Measurements from ENCODE around the gene TAF8.
A peak's percentile ranks its signal among the peaks of the same experiment; 100 is the strongest.

Gene TAF8

DNA sequence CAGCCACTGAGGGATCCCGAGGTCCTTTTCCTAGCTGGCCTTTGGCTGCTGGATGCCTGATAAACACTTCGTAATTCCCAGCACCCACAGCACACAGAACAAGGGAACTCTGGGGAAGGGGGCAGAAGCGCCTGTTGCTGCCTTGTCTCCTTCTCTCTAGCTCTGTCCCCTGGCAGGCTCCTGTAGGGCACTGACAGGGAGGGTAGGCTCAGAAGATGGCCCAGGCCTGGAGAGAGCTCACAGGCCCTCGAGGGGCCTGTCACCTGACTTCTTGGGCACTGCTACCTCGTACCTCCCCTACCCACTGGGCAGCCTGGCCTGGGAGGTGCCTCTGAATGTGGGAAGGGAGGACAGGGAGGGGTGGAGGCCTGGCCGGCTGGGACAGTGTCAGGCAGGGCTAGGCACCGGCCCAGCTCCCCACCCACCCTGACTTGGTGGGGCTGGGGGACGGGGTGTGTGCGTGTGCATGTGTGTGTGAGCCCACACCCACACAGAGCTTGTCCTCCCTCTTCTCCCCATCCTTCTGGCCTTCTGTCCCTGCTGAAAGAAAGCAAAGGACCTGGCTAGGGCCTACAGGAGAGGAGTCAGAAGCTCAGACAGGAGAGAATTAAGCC is 74.0 kb downstream of the TAF8 start:
- no peak for DNase-seq (ENCODE audit: low read depth)

DNA sequence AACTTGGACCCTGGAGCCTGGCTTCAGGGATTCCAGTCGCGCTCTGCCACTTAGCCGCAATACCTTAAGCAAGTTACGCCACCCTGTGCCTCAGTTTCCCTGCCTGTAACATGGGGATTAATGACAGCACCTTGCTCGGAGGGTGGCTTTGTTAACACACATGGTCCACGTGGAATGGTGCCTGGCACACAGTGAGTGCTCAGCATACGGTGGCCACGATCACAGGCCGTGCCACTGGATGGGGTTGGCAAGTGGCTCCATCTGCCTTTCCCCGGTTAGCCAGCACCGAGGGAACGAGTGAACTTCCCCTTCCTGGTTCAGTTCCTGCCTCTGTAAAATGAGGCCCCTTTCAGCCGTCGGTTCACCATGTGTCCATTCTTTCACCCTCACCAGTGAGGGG is 74.9 kb downstream of the TAF8 start:
- DNase-seq (ENCODE audit: low read depth): no peak

DNA sequence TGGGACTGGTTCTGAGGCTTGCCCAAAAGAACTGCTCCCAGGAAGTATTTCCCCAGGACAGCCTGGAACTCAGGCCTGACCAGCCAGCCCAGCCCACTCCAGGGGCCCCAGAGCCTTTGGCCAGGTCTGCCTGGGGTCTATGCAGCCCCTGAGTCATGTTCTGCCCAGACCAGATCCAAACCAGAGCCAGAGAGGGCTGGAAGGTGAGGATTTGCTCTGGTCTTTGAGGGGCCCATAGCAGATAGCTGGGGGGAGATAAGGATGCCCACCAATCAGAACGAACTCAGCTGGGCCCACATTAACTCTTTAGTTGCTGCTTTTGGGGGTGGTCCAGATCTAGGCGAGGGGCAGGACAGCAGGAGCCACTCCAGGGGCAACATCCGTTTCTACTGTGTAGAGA is 75.3 kb downstream of the TAF8 start:
- DNase-seq (ENCODE audit: low read depth): no peak

DNA sequence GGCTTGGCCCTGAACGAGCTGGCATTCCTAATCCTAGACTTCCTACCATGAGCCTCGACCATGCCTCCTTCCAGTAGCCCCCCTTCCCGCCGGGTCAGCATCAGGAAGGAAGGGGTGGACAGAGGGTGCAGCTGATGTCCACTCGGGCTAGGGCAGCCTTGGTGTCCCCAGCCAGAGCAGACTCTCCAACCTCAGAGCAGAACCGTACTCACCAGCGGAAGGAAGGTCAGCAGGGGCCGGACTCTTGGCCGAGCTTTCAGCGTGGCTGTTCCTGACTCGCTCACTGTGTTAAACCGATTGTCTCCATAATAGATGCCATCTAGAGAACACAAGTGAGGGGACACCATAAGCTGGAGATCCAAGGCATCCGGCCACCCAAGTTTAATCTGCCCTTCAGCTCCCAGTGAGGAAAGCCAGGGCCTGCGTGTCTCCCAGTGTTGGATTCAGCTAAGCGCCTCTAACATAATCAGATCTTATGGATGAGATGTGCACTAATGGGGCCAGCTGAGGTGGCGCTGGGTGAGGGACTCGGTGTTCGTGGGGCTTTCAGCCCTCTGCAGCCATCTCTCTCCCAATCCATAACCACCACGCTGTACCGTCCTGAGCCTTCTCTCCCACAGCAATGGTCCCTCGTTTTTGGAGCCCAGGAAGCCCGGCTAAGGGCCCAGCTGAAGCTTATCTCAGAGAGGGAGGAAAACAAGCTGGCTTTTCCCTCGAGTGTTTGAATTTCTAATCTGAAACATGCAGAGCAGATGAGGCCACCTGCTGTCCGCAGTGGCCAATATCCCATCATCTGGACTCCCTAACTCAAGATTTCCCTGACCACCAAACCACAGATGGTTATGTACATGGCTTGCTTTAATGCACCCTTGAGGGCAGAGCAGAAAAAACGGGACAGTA is 78.4 kb downstream of the TAF8 start:
- DNase-seq (ENCODE audit: low read depth): no peak

DNA sequence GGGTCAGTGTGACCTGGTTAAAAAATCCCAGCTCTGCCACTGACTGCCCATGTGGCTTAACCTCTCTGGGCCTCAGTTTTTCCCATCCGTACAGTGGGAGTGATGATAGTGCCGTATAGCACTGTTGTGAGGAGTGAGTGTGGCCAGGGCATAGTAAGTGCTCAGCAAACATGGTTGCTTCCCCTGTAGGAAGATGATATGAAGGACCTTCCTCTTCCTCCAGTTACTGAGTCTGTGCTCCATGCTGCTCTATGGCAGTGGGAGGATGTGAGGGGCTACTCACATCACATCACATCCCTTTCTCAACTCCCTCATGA is 79.0 kb downstream of the TAF8 start:
- no peak for DNase-seq (ENCODE audit: low read depth)

DNA sequence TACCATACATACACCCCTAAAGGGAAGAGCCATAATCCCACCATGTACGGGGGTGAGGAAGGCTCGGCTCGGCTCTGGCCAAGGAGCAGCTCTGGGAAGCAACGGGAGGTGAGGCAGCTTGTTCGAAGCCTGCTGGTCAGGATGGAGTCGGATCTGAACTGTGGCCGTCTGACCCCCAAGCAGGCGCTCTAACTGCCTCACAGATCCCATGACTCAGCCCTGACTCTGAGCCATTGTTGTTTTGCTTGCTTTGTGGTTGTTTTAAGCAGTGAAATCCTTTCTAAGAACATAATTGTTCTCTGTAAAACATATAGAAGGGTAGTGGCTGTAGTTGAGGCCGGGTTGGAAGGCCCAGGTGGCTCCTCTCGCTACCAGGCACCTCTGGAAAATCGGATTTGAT is 81.2 kb downstream of the TAF8 start:
- no peak for DNase-seq (ENCODE audit: low read depth)

DNA sequence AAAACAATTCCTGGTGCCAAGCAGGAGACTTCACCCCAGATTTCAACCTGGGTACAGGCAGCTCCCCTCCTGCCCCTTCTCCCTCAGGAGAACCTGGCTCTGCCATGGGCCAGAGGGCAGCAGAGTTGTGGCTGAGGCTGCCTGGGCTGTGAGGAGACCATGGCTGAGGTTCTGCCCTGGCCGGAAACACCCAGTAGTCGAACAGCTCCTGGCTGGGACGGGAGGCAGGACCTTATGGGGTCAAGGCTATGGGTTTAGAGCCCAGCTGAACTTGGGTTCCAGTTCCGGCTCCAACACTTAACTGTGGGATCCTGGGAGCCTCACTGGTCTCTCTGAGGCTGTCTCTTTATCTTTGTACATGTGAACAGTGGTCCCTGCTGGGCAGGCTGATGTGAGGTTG is 83.6 kb downstream of the TAF8 start:
- no peak for DNase-seq (ENCODE audit: low read depth)

DNA sequence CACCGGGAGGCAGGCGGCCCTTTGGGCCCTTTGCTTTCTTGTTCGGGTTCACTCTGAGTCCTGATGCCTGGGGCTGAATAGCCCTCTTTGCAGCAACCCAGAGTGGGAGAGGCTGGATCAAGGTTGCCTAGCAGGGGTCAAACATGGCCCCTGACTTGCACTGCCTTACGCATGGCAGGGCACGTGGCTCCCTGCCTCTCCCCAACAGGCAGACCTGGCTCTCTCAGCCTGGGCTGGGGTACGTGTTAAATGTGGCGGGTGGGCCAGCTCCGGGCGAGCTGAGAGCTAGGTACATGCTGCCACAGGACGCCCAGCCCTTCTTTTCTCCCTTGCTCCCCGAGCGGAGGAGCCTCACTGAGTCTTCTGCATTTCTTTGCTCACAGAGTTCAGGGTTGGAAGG is 84.8 kb downstream of the TAF8 start:
- DNase-seq (ENCODE audit: low read depth): no peak

DNA sequence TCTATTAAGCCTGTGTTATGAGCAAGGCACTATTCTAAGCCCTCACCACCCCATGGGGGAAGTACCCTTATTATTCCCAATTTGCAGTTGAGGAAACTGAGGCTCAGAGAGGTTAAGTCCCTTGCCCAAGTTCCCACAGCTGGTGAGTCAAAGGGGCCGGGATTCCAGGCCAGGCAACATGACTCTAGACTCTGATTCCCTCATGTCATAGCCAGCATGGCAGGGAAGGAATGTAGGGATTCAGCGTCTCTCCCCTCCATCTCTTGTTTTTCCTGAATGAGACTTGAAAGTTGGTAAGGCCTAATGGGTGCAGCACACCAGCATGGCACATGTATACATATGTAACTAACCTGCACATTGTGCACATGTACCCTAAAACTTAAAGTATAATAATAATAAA is 85.4 kb downstream of the TAF8 start:
- no peak for DNase-seq (ENCODE audit: low read depth)

DNA sequence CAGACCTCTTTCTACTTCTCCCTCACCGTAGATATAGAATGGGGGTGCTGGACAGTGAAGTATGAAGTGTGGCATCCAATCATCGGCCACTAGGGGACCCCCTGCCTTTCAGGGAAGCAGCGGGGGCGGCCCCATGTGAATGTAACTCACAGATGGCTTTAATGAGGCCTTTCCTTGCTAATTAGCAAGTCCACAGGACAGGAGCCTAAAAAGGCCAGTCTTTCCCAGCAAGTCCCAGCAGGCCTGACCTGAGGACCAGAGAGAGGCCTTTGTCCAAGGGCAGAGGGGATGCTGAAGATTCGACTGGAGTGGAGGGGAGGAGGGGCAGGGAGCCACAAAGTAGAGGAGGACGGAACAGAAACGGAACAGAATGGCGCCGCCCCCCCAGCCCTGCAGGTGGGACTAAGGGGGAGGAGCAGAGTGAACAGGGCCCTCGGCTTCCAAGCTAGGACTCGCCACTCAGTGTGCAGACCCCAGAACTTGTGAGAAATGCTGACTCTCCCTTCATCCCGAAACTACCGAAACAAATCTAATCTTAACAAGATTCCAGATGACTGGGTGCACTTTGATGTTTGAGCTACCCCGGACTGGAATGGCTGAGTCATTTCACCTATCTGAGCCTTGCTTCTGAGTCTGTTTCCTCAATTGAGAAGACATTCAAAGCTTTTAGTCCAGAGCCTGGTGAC is 86.3 kb downstream of the TAF8 start:
- DNase-seq (ENCODE audit: low read depth): peak; percentile 17
